HG03280 (cell line): ENCODE measurements around the gene KIAA0232.

ENCODE experiments used
- ATAC-seq: cut with Tn5 transposase; IDR thresholded peaks from one replicate; pipeline ENCODE4 v1.9.1; 2021; ENCODE audit warnings: mild to moderate bottlenecking, moderate library complexity; ENCODE audit not compliant: unreplicated experiment

KIAA0232 gene

GRCh38 chr4:6845574-6845973 lies 63.0 kb downstream of the KIAA0232 start:
- ATAC-seq: no peak

- no peak for ATAC-seq
Observed at GRCh38 chr4:6847178-6847577, 64.7 kb downstream of the KIAA0232 start.

- no peak for ATAC-seq
Observed at GRCh38 chr4:6848717-6849305, 66.3 kb downstream of the KIAA0232 start.

DNA sequence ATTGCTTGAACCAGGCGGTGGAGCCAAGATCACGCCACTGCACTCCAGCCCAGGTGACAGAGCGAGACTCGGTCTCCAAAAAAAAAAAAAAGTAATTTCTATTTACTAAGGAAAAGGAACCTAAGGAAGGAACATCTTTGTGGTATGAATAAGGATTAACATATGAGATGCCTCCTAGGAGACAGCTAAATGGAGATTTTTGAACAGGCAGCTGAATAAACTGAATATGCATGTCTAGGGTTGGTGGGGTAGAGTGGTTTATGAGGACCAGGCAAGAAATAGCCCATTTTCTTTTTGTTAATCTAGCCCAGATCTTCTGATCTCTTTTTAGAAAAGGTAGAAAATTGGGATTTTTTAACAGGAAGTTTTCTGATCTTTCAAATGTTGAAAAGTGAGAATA lies 67.2 kb downstream of the KIAA0232 start:
- ATAC-seq: no peak

DNA sequence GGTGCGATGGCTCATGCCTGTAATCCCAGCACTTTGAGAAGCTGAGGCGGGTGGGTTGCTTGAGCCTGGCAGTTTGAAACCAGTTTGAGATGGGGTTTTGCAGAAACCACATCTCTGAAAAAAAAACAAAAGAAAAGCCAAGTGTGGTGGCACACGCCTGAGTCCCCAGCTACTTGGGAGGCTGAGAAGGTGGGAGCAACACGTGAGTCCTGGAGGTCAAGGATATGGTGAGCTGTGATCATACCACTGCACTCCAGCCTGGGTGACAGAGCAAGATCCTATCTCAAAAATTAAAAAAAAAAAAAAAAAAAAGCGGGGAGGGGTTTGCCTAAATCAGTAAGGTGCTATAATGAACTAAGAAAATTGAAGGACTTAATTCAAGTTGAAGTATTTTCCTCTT lies 68.9 kb downstream of the KIAA0232 start:
- no peak for ATAC-seq

GRCh38 chr4:6851962-6852361 lies 69.4 kb downstream of the KIAA0232 start:
- ATAC-seq: no peak

DNA sequence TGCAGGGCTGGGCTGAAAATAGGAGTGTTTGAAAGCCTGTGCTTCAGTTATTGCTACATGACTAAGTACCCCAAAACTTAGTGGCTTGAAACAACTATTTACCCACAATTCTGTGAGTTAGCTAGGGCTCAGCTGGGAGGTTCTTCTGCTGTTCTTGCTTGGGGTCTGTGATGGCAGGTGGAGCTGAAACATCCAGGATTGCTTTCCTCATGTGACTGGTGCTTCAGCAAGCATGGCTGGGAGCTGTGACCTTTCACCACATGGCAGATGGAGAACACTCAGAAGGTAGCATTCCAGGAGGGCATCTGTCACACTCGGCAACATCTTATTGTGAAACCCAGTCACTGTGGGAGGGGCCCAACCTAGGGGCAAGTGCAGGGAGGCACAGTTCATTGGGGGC lies 70.1 kb downstream of the KIAA0232 start:
- no peak for ATAC-seq

DNA sequence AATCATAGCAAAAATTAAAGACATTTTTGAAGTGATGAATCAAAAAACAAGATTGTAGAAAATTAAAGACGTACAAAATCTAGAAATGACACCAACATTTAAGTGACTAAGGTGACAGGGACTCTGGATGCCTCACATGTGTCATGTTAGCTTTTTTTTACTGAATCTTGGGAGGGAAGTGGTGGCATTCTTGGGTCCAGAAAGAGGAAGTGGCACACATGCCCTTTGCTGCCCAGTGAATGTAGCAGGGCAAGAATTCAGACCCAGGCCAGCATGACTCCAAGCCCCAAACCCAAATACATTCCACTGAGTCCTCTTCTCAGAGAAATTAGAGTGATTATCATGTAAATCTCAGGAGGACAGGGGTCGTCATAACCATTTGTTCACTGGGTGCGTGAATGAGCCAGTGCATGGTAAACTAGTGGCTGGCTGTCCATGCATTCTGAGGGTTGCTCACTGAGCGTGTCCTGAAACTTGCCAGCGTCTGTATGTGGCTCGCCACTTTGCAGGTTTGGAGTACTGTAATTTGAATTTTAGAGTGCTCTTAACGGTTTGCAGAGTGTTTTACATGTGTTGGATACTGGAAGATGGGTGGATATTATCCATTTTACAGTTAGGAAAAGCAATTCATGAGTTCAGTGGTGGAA lies 71.7 kb downstream of the KIAA0232 start:
- ATAC-seq: no peak

DNA sequence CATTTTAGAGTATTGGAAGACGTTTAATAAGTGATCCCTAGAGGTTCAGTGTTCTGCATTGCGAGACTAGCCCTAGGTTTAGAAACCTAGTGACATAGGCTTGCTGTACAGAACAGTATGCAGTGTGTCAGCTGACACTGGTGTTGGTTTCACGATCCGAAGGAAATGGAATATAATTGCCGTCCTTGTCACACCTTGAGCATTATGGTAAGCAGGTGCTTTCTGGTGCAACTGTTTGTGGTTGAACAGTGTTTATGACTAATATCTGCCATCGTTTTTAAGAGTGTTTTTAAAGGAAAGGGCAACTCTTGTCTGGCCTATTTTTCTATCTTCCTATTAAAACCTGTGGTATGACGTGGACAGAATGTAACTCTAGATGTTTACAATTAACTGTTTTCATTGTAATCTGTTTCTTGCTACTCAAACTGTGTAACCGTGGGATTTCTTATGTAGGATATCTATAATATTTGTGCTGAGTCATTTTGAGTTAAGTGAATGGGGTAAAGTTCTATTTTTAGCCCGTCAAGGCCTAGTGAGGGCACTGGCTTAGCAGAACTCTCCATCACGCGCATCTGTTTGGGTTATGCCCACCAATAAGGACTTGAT lies 73.3 kb downstream of the KIAA0232 start:
- peak; percentile 91 for ATAC-seq

- ATAC-seq: no peak
Observed at GRCh38 chr4:6856391-6856790, 73.9 kb downstream of the KIAA0232 start.

GRCh38 chr4:6857009-6857882 lies 74.7 kb downstream of the KIAA0232 start:
- ATAC-seq: no peak

DNA sequence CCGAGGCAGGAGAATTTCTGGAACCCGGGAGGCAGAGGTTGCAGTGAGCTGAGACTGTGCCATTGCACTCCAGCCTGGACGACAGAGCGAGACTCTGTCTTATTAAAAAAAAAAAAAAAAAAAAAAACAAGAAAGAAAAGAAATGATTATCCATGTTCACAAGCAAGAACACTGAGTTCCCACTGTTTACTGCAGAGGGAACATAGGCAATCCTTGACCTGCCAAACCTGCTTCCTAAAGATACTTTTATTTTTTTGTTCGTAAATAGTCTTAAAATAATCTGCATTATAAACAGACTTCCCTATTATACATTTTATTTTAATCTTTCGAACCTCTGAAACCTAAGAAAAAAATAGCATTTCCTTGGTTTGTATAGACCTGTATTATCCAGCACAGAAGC lies 76.5 kb downstream of the KIAA0232 start:
- ATAC-seq: no peak

GRCh38 chr4:6859543-6859942 lies 77.0 kb downstream of the KIAA0232 start:
- ATAC-seq: no peak

- ATAC-seq: no peak
Observed at GRCh38 chr4:6868386-6868785, 85.9 kb downstream of the KIAA0232 start.

DNA sequence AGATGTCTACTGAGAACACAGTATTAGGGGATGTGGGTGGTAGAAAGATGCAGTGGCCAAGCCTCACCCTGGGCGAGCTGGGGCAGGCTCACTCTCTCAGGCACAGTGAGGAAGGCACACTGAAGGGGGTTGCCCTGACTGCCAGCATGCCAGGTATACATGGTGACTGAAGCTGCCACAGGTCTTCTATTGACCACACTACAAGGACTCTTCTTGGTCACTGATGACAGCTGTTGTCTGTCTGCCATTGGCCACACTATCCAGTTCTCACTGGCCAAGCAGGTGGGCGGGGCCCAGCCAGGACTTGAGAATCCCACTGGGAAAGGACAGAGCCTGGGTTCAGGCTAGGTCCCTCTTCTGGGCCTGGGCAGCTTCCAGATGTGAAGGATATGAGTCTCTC lies 87.4 kb downstream of the KIAA0232 start:
- no peak for ATAC-seq

DNA sequence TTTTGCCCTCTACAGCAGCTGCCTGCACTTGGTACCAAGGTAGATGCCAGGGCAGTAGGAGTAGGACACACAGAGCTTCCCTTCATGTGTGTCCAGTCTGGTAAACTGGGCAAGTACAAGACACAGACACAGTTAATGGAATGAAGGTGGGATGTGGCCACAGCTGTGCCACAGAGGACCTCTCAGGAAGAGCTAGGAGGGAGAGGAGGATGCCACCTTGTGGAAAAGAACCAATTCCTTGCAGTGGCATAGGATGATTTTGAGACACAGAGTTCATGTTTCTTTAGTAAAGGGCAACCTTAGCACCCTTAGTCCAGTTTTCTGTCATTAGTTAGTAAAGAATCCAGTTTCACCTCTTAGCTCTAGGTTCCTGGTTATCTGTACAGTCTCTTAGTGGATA lies 90.8 kb downstream of the KIAA0232 start:
- ATAC-seq: no peak

DNA sequence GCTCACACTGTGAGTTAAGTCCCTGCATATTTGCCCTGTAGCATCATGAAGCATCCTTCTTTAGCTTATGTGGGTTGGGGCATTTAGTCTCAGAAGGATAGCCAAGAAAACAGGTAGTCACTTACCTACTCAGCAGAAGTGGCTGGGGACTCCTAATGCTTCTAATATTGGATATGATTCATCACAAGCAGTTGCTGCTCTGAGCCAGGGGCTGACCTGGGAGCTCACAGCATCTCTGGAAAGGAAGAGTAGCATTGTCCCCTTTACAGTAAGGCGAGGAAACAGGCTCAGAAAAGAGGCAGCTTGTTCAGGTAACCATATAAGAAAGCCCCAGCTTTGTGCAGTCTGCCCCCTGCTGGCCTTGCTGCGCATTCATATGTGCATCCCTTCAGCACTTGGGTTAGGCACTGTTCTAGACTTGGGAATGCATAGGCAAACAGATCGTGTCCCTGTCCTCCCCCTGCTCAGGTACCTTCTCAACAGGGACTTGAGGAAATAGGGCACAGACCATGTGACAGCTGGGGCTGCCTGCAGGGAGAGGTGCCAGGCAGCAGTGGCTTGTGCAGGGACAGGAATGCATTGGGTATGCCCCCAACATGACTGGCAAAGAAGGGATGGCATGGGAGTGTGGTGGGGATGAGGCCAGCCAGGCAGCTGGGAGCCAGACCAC lies 91.4 kb downstream of the KIAA0232 start:
- ATAC-seq: peak; percentile 65

DNA sequence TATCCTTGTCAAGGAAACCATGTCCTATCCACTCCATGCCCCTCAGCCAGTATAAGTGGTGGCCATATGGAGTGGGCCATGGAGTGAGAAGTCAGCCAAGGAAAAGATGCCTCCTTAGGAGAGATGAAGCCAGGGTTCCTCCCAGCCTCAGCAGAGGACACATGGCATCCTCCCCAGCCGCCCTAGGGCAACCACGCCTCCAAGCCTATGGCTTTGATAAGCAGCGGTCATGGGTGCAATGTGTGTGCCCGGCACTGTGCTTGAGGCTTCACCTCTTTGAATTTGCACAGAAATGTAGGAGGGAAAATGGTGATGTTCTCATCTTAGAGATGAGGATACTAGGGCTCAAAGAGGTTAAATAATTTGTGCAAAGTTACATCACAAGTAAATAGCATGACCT lies 92.5 kb downstream of the KIAA0232 start:
- ATAC-seq: no peak

- ATAC-seq: no peak
Observed at GRCh38 chr4:6875431-6875831, 92.9 kb downstream of the KIAA0232 start.

DNA sequence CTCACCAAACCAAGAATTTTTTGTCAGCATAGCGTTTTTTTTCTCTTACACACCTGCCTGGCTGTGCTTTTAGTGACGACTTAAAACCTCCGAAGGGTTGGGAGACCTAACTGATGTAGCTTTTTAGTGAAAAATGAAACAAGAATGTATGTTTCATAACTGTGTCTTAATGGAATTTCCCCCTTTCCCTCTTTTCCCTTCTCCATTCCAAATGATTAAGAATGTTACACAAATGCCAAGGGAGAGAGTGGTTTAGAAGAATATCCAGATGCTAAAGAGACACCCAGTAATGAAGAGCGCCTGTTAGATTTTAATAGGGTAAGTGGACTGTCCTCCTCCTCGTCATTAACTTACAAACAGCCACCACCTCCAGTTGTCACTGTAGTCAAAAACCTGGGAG lies 93.9 kb downstream of the KIAA0232 start:
- ATAC-seq: no peak

DNA sequence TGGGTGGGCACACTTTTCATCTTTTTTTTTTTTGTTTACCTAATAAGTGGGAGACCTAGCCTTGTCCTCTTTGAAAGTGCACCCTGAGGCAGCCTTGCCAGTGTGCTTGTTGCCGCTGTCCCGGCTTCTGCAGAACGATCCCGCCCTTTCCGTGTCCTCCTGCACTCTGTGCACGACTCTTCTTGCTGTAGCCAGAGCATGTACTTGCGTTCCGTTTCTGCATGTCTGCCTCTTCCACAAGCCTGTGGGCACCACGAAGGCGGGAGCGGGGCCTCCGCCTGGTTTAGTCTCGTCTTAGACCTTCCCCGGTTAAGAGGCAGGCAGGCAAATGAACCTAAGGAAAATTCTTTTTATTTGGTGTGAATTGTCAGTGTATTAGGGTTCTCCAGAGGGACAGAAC lies 94.5 kb downstream of the KIAA0232 start:
- ATAC-seq: no peak
